ENCODE data around the gene AKR1C8. TPM values are rescaled to one million over a fixed set of nuclear protein-coding genes. Genes with fewer than 3 reads are reported as not detected.

AKR1C8 gene
- total RNA-seq, 1 donor from 2014 or later, result not detected

- Mint-ChIP-seq H3K4me1 (no peaks in the 10 kb centered on the region), H3K27ac (no peak overlapping the region), H3K4me3 (no peak overlapping the region), H3K9me3 (peaks cover 27% of the 10 kb centered on the region), H3K27me3 (ENCODE audit: insufficient read depth, low read depth) (no peaks in the 10 kb centered on the region), H3K36me3 (no peaks in the 10 kb centered on the region)
- no peaks in the 10 kb centered on the region for H3K4me1 ChIP-seq
- TF ChIP-seq EZH2 (IDR thresholded peaks at IDR 0.05) (no peak), EZH2phosphoT487 (IDR thresholded peaks at IDR 0.05) (no peak)
- TF ChIP-seq, protein P1, sequence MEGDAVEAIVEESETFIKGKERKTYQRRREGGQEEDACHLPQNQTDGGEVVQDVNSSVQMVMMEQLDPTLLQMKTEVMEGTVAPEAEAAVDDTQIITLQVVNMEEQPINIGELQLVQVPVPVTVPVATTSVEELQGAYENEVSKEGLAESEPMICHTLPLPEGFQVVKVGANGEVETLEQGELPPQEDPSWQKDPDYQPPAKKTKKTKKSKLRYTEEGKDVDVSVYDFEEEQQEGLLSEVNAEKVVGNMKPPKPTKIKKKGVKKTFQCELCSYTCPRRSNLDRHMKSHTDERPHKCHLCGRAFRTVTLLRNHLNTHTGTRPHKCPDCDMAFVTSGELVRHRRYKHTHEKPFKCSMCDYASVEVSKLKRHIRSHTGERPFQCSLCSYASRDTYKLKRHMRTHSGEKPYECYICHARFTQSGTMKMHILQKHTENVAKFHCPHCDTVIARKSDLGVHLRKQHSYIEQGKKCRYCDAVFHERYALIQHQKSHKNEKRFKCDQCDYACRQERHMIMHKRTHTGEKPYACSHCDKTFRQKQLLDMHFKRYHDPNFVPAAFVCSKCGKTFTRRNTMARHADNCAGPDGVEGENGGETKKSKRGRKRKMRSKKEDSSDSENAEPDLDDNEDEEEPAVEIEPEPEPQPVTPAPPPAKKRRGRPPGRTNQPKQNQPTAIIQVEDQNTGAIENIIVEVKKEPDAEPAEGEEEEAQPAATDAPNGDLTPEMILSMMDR (IDR thresholded peaks at IDR 0.05), result no peak
- no peak for DNase-seq (ENCODE audit: low spot score)
- no peaks in the 10 kb centered on the region for H3K27me3 ChIP-seq
- H3K9me3 ChIP-seq (ENCODE audit: low read depth), result no peaks in the 10 kb centered on the region
- no peaks in the 10 kb centered on the region for H4K20me1 ChIP-seq (ENCODE audit: low read depth)
- H2AFZ ChIP-seq (replicated peaks), result no peak overlapping the region
- H3K9ac ChIP-seq, result no peak overlapping the region
- no peaks in the 10 kb centered on the region for H3K79me2 ChIP-seq (ENCODE audit: low read depth)
- H3K4me3 ChIP-seq, result no peak overlapping the region
- no peak overlapping the region for H3K27ac ChIP-seq
- H3F3A ChIP-seq (ENCODE audit: low read depth), result no peaks in the 10 kb centered on the region
- H3K36me3 ChIP-seq, result no peaks in the 10 kb centered on the region
- H3K4me2 ChIP-seq, result no peak overlapping the region
Measured at GRCh38 chr10:5159126-5159525, 25.8 kb downstream of the AKR1C8 start.

- peaks cover 2% of the 10 kb centered on the region for H3K27me3 Mint-ChIP-seq (ENCODE audit: insufficient read depth, low read depth)
- no peak for DNase-seq (ENCODE audit: low spot score)
- H3K4me1 Mint-ChIP-seq, result no peaks in the 10 kb centered on the region
- H3K79me2 ChIP-seq (ENCODE audit: low read depth), result no peaks in the 10 kb centered on the region
- H2AFZ ChIP-seq (replicated peaks), result no peak overlapping the region
- no peak overlapping the region for H3K4me3 Mint-ChIP-seq
- no peak overlapping the region for H3K27ac ChIP-seq
- H3K9ac ChIP-seq, result no peak overlapping the region
- no peaks in the 10 kb centered on the region for H3K27me3 ChIP-seq
- no peaks in the 10 kb centered on the region for H3K36me3 ChIP-seq
- no peaks in the 10 kb centered on the region for H3K4me1 ChIP-seq
- no peaks in the 10 kb centered on the region for H3K9me3 ChIP-seq (ENCODE audit: low read depth)
- H3K4me2 ChIP-seq, result no peak overlapping the region
- no peaks in the 10 kb centered on the region for H4K20me1 ChIP-seq (ENCODE audit: low read depth)
- no peak overlapping the region for H3K4me3 ChIP-seq
- no peaks in the 10 kb centered on the region for H3F3A ChIP-seq (ENCODE audit: low read depth)
- no peaks in the 10 kb centered on the region for H3K36me3 Mint-ChIP-seq
- TF ChIP-seq EZH2phosphoT487 (IDR thresholded peaks at IDR 0.05) (no peak), EZH2 (IDR thresholded peaks at IDR 0.05) (no peak)
- TF ChIP-seq, protein P1 (IDR thresholded peaks at IDR 0.05), result no peak
- H3K27ac Mint-ChIP-seq, result no peak overlapping the region
- peaks cover 16% of the 10 kb centered on the region for H3K9me3 Mint-ChIP-seq
Measured at GRCh38 chr10:5157501-5157900, 27.4 kb downstream of the AKR1C8 start.

DNA sequence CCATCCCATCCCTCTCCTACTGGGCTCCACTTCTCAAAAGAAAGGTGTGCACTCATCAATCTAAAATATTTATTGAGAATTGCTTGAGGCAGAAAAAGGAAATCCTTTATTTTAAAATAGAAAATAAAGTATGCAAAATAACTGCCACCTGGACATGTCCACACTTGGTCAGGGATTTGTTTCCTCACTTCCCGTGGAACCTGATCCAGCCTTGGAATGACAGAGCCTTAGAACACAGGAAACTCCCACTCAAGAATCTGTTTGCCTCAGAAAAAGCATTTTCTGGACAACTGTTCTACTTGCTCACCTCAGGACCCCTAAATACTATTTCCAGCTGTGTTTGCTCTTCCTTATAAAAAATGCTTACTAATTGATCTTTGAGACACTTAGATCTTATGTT, 29.0 kb downstream of the AKR1C8 start:
- Histone ChIP-seq H3K27me3 (no peaks in the 10 kb centered on the region), H3K4me3 (no peak overlapping the region), H3K9ac (no peak overlapping the region), H3K36me3 (no peaks in the 10 kb centered on the region), H2AFZ (replicated peaks) (no peak overlapping the region), H3K79me2 (ENCODE audit: low read depth) (no peaks in the 10 kb centered on the region), H3K9me3 (ENCODE audit: low read depth) (no peaks in the 10 kb centered on the region), H3K4me1 (no peaks in the 10 kb centered on the region), H3K27ac (no peak overlapping the region), H3F3A (ENCODE audit: low read depth) (no peaks in the 10 kb centered on the region), H4K20me1 (ENCODE audit: low read depth) (no peaks in the 10 kb centered on the region), H3K4me2 (no peak overlapping the region)
- no peaks in the 10 kb centered on the region for H3K4me1 Mint-ChIP-seq
- TF ChIP-seq, protein P1 (IDR thresholded peaks at IDR 0.05), result no peak
- no peak for TF ChIP-seq EZH2phosphoT487 (IDR thresholded peaks at IDR 0.05)
- TF ChIP-seq EZH2 (IDR thresholded peaks at IDR 0.05), result no peak
- no peak for DNase-seq (ENCODE audit: low spot score)
- H3K27ac Mint-ChIP-seq, result no peak overlapping the region
- H3K36me3 Mint-ChIP-seq, result no peaks in the 10 kb centered on the region
- no peak overlapping the region for H3K4me3 Mint-ChIP-seq
- H3K9me3 Mint-ChIP-seq, result peaks cover 11% of the 10 kb centered on the region
- H3K27me3 Mint-ChIP-seq (ENCODE audit: insufficient read depth, low read depth), result peaks cover 2% of the 10 kb centered on the region

All from neural progenitor cell (in vitro differentiated cells).